Esophagus muscularis mucosa (tissue), 4 donors: ENCODE measurements around the gene IRAK1. TPM values are rescaled to one million over a fixed set of nuclear protein-coding genes. Genes with fewer than 3 reads are reported as not detected.
A peak's percentile ranks its signal among the peaks of the same experiment; 100 is the strongest.

Source experiments
- DNase-seq: peaks from one replicate; pipeline ENCODE4 v3.0.0-alpha.2; 2017; ENCODE audit errors: extremely low spot score
- H3K27ac ChIP-seq, 4 donors: fragments of 200-600 bp; sonication (generic); replicated peaks in 1 of 4; 1 replicate in 3 of 4; 2 replicates in 1 of 4; pipeline ENCODE4 v1.5.1; 2016 to 2019; ENCODE audit warnings: mild to moderate bottlenecking in 1 of 4
- H3K27me3 ChIP-seq, 4 donors: fragments of 200-600 bp; sonication (generic); one replicate each; pipeline versions ENCODE4 v1.5.1 to v1.6.0; 2016 to 2019
- H3K36me3 ChIP-seq, 4 donors: fragments of 200-600 bp; sonication (generic); one replicate each; pipeline ENCODE4 v1.5.1; 2016 to 2019
- H3K4me1 ChIP-seq, 4 donors: fragments of 200-600 bp; sonication (generic); one replicate each; pipeline ENCODE4 v1.5.1; 2016 to 2019
- H3K4me3 ChIP-seq, 4 donors: fragments of 200-600 bp; sonication (generic); 1 replicate in 2 of 4; 2 replicates in 2 of 4; pipeline ENCODE4 v1.5.1; 2016 to 2019; ENCODE audit warnings: mild to moderate bottlenecking in 4 of 4, moderate library complexity in 1 of 4
- H3K9me3 ChIP-seq, 4 donors: fragments of 200-600 bp; sonication (generic); 1 replicate in 3 of 4; 2 replicates in 1 of 4; pipeline ENCODE4 v1.5.1; 2016 to 2019
- EP300 ChIP-seq: sonication (generic); formaldehyde crosslinking; IDR thresholded peaks from one replicate; pipeline ENCODE4 v1.6.1; 2017; ENCODE audit warnings: antibody characterized with exemption
- POLR2A ChIP-seq: fragments of 450-650 bp; IDR thresholded peaks from one replicate; pipeline ENCODE4 v1.6.1; 2017; ENCODE audit warnings: antibody characterized with exemption, moderate library complexity, mild to moderate bottlenecking, low read depth
- POLR2AphosphoS5 ChIP-seq, 2 donors: sonication (generic); formaldehyde crosslinking; IDR thresholded peaks; one replicate each; pipeline ENCODE4 v1.6.1; 2017; ENCODE audit warnings: antibody characterized with exemption in 2 of 2
- WGBS: methylation state at CpG from one replicate; pipeline ENCODE4 v1.1.5; 2018; 5-methylcytosine and 5-hydroxymethylcytosine counted together
- intact Hi-C: fragments of 100-400 bp; cut with DNase I; formaldehyde crosslinking; loops from one replicate; pipeline ENCODE4 v1.15.1; 2023
- total RNA-seq, 4 donors: library from RNA; depleted of rRNA; stranded (reverse); fragments of >200 nt; gene quantifications; one replicate each; pipeline versions ENCODE4 v1.1.0 to v1.2.1, GENCODE V29; 2016
- TF ChIP-seq, protein P1 (sequence below), 3 experiments: fragments of 200-600 bp in 2 of 3; fragments of 450-650 bp in 1 of 3; sonication (generic) in 2 of 3; IDR thresholded peaks; one replicate each; pipeline ENCODE4 v1.5.1; 2017 to 2019; ENCODE audit warnings: antibody characterized with exemption in 3 of 3, mild to moderate bottlenecking in 2 of 3, moderate library complexity in 1 of 3

The IRAK1 gene
- total RNA-seq, 4 donors from 2014 or later, result 50.5 to 74.9 (median 67.6) TPM

DNA sequence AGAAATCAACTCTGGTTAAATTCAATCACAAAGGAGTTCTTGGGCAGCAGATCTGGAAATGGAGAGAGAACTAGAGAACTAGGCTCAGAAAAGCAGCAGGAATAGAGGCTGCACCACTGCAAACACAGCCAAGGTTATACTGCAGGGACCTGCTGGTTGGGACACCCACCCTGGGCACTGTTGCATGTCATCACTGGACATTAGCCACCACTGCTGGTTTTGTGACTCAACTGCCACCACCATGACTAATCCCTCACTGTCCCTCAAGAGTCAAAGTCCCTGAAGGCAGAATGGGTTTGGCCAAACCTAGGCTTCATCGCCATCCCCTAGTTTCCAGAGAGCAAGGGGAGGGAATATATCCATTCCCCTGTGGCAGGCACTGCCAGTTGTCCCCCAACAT lies 38.1 kb upstream of the IRAK1 start:
- TF ChIP-seq POLR2AphosphoS5 (IDR thresholded peaks at IDR 0.05), result no peak
- TF ChIP-seq, protein P1, sequence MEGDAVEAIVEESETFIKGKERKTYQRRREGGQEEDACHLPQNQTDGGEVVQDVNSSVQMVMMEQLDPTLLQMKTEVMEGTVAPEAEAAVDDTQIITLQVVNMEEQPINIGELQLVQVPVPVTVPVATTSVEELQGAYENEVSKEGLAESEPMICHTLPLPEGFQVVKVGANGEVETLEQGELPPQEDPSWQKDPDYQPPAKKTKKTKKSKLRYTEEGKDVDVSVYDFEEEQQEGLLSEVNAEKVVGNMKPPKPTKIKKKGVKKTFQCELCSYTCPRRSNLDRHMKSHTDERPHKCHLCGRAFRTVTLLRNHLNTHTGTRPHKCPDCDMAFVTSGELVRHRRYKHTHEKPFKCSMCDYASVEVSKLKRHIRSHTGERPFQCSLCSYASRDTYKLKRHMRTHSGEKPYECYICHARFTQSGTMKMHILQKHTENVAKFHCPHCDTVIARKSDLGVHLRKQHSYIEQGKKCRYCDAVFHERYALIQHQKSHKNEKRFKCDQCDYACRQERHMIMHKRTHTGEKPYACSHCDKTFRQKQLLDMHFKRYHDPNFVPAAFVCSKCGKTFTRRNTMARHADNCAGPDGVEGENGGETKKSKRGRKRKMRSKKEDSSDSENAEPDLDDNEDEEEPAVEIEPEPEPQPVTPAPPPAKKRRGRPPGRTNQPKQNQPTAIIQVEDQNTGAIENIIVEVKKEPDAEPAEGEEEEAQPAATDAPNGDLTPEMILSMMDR (IDR thresholded peaks at IDR 0.05), result no peak
- no peak for TF ChIP-seq POLR2A
- no peak for TF ChIP-seq EP300
- intact Hi-C loops, result no loop called here
- DNase-seq, result no peak
- Histone ChIP-seq H3K4me1 (peaks cover 33 to 68% (median 62%) of the 10 kb centered on the region in 4 donors), H3K36me3 (peaks cover 0 to 5% (median 0%) of the 10 kb centered on the region in 4 donors), H3K4me3 (no peak overlapping the region), H3K9me3 (no peaks in the 10 kb centered on the region), H3K27ac (no peak overlapping the region), H3K27me3 (no peaks in the 10 kb centered on the region)
- WGBS, result 86% methylated on average over 1 of the region's 1 CpG

DNA sequence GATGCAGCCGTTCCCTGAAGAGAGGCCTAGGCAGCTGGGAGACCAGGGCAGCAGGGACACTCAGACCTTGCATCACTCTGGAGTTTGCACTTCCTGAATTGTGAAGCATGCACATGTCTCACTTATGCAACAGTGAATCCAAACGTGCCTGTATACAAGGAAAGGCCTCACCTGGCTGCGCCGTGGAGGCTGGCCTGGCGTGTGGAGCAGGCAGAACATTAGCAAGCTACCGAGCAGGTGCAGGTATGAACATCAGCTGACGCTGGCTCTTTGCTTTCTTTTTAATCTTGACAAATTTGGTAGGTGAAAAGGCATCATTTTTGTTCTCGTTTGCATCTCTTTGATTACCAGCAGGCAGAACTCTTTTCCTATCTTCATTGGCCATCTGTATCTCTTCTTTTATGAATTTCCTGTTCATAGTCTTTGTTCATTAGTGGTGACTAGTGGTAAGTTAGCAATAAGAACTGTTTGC lies 37.1 kb upstream of the IRAK1 start:
- WGBS, result 61% methylated on average over 8 of the region's 8 CpGs
- intact Hi-C loops, result no loop called here
- Histone ChIP-seq H3K36me3 (peaks cover 0 to 5% (median 0%) of the 10 kb centered on the region in 4 donors), H3K9me3 (no peaks in the 10 kb centered on the region), H3K4me1 (peaks cover 33 to 67% (median 61%) of the 10 kb centered on the region in 4 donors), H3K27me3 (no peaks in the 10 kb centered on the region), H3K4me3 (no peak overlapping the region), H3K27ac (peak overlapping the region in 1 of 4 donors; percentile 26)
- TF ChIP-seq POLR2AphosphoS5 (IDR thresholded peaks at IDR 0.05) (peak in 1 of 2 donors; percentile 25), EP300 (no peak)
- TF ChIP-seq, protein P1 (IDR thresholded peaks at IDR 0.05), result no peak
- DNase-seq, result no peak

DNA sequence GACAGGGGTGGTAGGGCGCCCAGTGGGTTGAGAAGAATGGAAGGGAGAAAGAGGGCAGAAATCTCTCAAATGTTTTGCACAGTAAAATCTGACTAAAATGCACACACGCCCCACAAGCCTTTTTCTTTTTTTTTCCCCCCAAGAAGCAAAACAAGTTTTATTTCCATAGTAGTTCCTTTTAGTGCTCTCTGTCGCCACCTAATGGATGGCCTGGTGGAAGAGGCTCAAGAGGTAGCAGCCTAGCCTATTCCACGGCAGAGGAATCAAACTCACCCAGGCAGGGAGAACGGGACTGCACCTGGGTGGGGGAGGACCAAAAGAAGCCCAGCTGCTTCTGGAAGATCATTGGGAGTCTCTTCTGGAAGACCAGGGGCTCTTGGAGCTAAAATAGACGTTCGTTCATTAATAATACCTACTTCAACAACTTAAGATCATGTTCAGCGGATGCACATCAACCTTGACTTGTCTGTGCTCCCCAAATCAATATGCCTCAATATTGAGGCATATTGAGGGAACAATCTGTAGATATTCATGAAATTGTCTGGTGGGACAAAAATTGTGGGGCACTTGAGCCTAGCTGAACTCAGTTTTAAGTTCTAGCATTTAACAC lies 31.6 kb upstream of the IRAK1 start:
- TF ChIP-seq, protein P1 (IDR thresholded peaks at IDR 0.05), result peak; percentile 61 to 63 (median 62)
- TF ChIP-seq POLR2A, result no peak
- Histone ChIP-seq H3K27me3 (no peaks in the 10 kb centered on the region), H3K4me1 (peaks cover 48 to 68% (median 66%) of the 10 kb centered on the region in 4 donors), H3K36me3 (no peaks in the 10 kb centered on the region), H3K9me3 (no peaks in the 10 kb centered on the region), H3K4me3 (no peak overlapping the region), H3K27ac (peak overlapping the region in 3 of 4 donors; percentile 40 to 47 (median 43))
- intact Hi-C loops, result loop anchor here (5.0 kb wide), 1 partner anchor 34 kb away; the partner anchor contains the start of gene IRAK1
- WGBS, result 31% methylated on average over 8 of the region's 8 CpGs
- DNase-seq, result no peak

GRCh38 chrX:154050113-154050495 lies 30.4 kb upstream of the IRAK1 start:
- no peaks in the 10 kb centered on the region for H3K36me3 ChIP-seq
- peak overlapping the region in 3 of 4 donors; percentile 40 to 47 (median 43) for H3K27ac ChIP-seq
- TF ChIP-seq EP300 (no peak), POLR2A (no peak), POLR2AphosphoS5 (IDR thresholded peaks at IDR 0.05) (no peak)
- TF ChIP-seq, protein P1 (IDR thresholded peaks at IDR 0.05), result no peak
- no peak overlapping the region for H3K4me3 ChIP-seq
- H3K27me3 ChIP-seq, result no peaks in the 10 kb centered on the region
- peaks cover 57 to 79% (median 76%) of the 10 kb centered on the region in 4 donors for H3K4me1 ChIP-seq
- WGBS, result 77% methylated on average over 7 of the region's 7 CpGs
- no peak for DNase-seq
- intact Hi-C loops, result loop anchor here (5.0 kb wide), 1 partner anchor 33 kb away; the partner anchor contains the start of gene IRAK1
- H3K9me3 ChIP-seq, result no peaks in the 10 kb centered on the region
